ENCODE measurements around the gene SULT4A1.

DNA sequence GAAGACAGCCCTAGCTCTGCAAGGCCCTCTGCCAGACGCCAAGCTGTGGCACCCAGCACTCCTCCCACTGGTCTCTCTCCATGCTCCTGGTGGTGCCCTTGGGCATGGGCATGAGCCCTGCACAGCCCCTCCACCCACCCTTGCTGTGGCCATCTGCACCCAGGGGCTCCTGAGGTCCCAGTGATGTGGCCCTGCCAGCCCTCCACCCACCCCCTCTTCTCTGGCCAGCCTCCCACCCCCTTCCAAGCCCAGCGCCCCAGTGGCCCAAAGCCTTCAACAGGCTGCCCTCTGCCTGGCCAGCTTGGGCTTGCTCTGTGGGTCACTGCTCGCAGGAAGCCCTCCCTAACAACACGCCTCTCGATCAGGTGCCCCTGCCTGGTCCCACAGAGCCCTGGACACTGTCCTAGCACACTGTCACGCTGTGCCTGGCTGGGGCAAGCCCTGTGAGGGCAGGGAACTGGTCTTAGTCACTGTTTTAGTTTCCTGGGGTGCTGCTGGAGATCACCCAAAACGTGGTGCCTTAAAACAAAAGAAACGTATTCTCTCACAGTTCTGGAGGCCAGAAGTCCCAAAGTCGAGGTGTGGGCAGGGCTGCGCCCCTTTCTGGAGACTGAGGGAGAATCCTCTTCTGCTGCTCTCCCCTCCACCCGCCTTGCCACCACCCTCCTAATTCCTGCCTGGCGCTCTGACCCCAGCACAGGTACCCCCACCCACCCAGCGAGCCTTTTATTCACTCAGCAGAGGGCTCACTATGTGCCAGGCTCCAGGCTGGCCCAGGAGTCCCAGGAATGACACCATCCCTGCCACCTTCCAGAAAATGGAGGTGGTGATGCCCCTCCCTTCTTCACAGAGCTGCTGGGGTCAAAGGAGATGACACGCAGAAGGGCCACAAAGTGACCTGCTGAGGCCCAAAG, 14.7 kb downstream of the SULT4A1 start:
- TF ChIP-seq, protein P1, sequence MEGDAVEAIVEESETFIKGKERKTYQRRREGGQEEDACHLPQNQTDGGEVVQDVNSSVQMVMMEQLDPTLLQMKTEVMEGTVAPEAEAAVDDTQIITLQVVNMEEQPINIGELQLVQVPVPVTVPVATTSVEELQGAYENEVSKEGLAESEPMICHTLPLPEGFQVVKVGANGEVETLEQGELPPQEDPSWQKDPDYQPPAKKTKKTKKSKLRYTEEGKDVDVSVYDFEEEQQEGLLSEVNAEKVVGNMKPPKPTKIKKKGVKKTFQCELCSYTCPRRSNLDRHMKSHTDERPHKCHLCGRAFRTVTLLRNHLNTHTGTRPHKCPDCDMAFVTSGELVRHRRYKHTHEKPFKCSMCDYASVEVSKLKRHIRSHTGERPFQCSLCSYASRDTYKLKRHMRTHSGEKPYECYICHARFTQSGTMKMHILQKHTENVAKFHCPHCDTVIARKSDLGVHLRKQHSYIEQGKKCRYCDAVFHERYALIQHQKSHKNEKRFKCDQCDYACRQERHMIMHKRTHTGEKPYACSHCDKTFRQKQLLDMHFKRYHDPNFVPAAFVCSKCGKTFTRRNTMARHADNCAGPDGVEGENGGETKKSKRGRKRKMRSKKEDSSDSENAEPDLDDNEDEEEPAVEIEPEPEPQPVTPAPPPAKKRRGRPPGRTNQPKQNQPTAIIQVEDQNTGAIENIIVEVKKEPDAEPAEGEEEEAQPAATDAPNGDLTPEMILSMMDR (IDR thresholded peaks at IDR 0.05; ENCODE audit: insufficient read depth, low read length, poor library complexity, severe bottlenecking) = no peak
- no peak for TF ChIP-seq EZH2phosphoT487 (conservative IDR thresholded peaks at IDR 0.05; ENCODE audit: low read length)

All from SU-DHL-6 (cell line).